Measurements from ENCODE around the gene TTLL9.

TTLL9 gene

GRCh38 chr20:31969991-31970390 is 99.6 kb downstream of the TTLL9 start:
- no peaks in the 10 kb centered on the region for H3K36me3 ChIP-seq (ENCODE audit: control insufficient read depth in 1 of 2, insufficient read depth in 2 of 2, low read length in 2 of 2)
- peaks cover 18 to 19% of the 10 kb centered on the region in 2 experiments for H3K4me1 ChIP-seq (ENCODE audit: control insufficient read depth in 1 of 2, insufficient read depth in 2 of 2, low read length in 2 of 2)
- no peak overlapping the region for H3K18ac ChIP-seq (ENCODE audit: low read length)
- H3K14ac ChIP-seq (ENCODE audit: low read length), result no peak overlapping the region
- H2BK12ac ChIP-seq (ENCODE audit: low read length), result no peak overlapping the region
- no peak overlapping the region for H2AFZ ChIP-seq (ENCODE audit: insufficient read depth, low read length, poor library complexity)
- no peak overlapping the region for H3K4ac ChIP-seq (ENCODE audit: low read depth, low read length)
- no peak overlapping the region for H3K4me3 ChIP-seq (ENCODE audit: low read depth, low read length)
- no peak for DNase-seq
- H3K9me3 ChIP-seq (ENCODE audit: insufficient read depth, low read depth, low read length), result peaks cover 2% of the 10 kb centered on the region
- H3K9ac ChIP-seq (ENCODE audit: low read length), result no peak overlapping the region
- no peak overlapping the region for H3K23ac ChIP-seq (ENCODE audit: low read length)
- no peak overlapping the region for H4K91ac ChIP-seq (ENCODE audit: low read depth, low read length)
- H2BK120ac ChIP-seq (ENCODE audit: insufficient read depth, low read length, poor library complexity), result no peak overlapping the region
- H3K27me3 ChIP-seq (ENCODE audit: insufficient read depth, low read length), result peaks cover 11% of the 10 kb centered on the region
- H4K8ac ChIP-seq (ENCODE audit: low read depth, low read length), result no peak overlapping the region
- no peak overlapping the region for H2AK5ac ChIP-seq (ENCODE audit: low read length)
- no peak overlapping the region for H3K27ac ChIP-seq (ENCODE audit: low read depth, low read length)
- WGBS (ENCODE audit: extremely low coverage, insufficient coverage, insufficient read length), result no CpG with 5 or more reads among the region's 5 CpGs
- no peak overlapping the region for H2BK5ac ChIP-seq (ENCODE audit: low read depth, low read length, poor library complexity)
- H3K79me2 ChIP-seq (ENCODE audit: control insufficient read depth, insufficient read depth, low read length, poor library complexity), result peaks cover 1% of the 10 kb centered on the region
- H4K12ac ChIP-seq (ENCODE audit: low read depth, low read length), result no peak overlapping the region
- H3K79me1 ChIP-seq (ENCODE audit: low read length), result peaks cover 7% of the 10 kb centered on the region
- no peak overlapping the region for H3K4me2 ChIP-seq (ENCODE audit: low read length)

GRCh38 chr20:31972471-31973021 is 102.1 kb downstream of the TTLL9 start:
- Histone ChIP-seq H4K91ac (ENCODE audit: low read depth, low read length) (peak overlapping the region; percentile 5), H2BK5ac (ENCODE audit: low read depth, low read length, poor library complexity) (peak overlapping the region; percentile 7), H4K12ac (ENCODE audit: low read depth, low read length) (no peak overlapping the region), H4K8ac (ENCODE audit: low read depth, low read length) (no peak overlapping the region), H3K4ac (ENCODE audit: low read depth, low read length) (no peak overlapping the region), H3K36me3 (ENCODE audit: control insufficient read depth in 1 of 2, insufficient read depth in 2 of 2, low read length in 2 of 2) (no peaks in the 10 kb centered on the region), H2AFZ (ENCODE audit: insufficient read depth, low read length, poor library complexity) (no peak overlapping the region), H2BK120ac (ENCODE audit: insufficient read depth, low read length, poor library complexity) (no peak overlapping the region), H3K9me3 (ENCODE audit: insufficient read depth, low read depth, low read length) (peaks cover 2% of the 10 kb centered on the region), H3K4me1 (ENCODE audit: control insufficient read depth in 1 of 2, insufficient read depth in 2 of 2, low read length in 2 of 2) (peaks cover 20 to 23% of the 10 kb centered on the region in 2 experiments), H3K79me1 (ENCODE audit: low read length) (peaks cover 7% of the 10 kb centered on the region), H3K9ac (ENCODE audit: low read length) (no peak overlapping the region), H3K4me3 (ENCODE audit: low read depth, low read length) (no peak overlapping the region), H3K4me2 (ENCODE audit: low read length) (peak overlapping the region; percentile 30), H2AK5ac (ENCODE audit: low read length) (no peak overlapping the region), H3K23ac (ENCODE audit: low read length) (no peak overlapping the region), H3K18ac (ENCODE audit: low read length) (no peak overlapping the region), H3K27ac (ENCODE audit: low read depth, low read length) (peak overlapping the region; percentile 63), H3K14ac (ENCODE audit: low read length) (peak overlapping the region; percentile 10), H3K27me3 (ENCODE audit: insufficient read depth, low read length) (peaks cover 2% of the 10 kb centered on the region), H2BK12ac (ENCODE audit: low read length) (no peak overlapping the region), H3K79me2 (ENCODE audit: control insufficient read depth, insufficient read depth, low read length, poor library complexity) (peaks cover 1% of the 10 kb centered on the region)
- peak; percentile 66 to 91 for DNase-seq
- no CpG with 5 or more reads among the region's 4 CpGs for WGBS (ENCODE audit: extremely low coverage, insufficient coverage, insufficient read length)

- Histone ChIP-seq H3K14ac (ENCODE audit: low read length) (no peak overlapping the region), H3K79me2 (ENCODE audit: control insufficient read depth, insufficient read depth, low read length, poor library complexity) (peaks cover 1% of the 10 kb centered on the region), H2BK120ac (ENCODE audit: insufficient read depth, low read length, poor library complexity) (no peak overlapping the region), H3K79me1 (ENCODE audit: low read length) (peaks cover 7% of the 10 kb centered on the region), H3K4me2 (ENCODE audit: low read length) (no peak overlapping the region), H4K8ac (ENCODE audit: low read depth, low read length) (no peak overlapping the region), H2BK12ac (ENCODE audit: low read length) (no peak overlapping the region), H2AK5ac (ENCODE audit: low read length) (no peak overlapping the region), H3K18ac (ENCODE audit: low read length) (no peak overlapping the region), H3K36me3 (ENCODE audit: control insufficient read depth in 1 of 2, insufficient read depth in 2 of 2, low read length in 2 of 2) (no peaks in the 10 kb centered on the region), H3K4me3 (ENCODE audit: low read depth, low read length) (no peak overlapping the region), H4K91ac (ENCODE audit: low read depth, low read length) (no peak overlapping the region), H3K27me3 (ENCODE audit: insufficient read depth, low read length) (no peaks in the 10 kb centered on the region), H3K27ac (ENCODE audit: low read depth, low read length) (no peak overlapping the region), H3K9ac (ENCODE audit: low read length) (no peak overlapping the region), H3K4me1 (ENCODE audit: control insufficient read depth in 1 of 2, insufficient read depth in 2 of 2, low read length in 2 of 2) (peaks cover 17 to 18% of the 10 kb centered on the region in 2 experiments), H4K12ac (ENCODE audit: low read depth, low read length) (no peak overlapping the region), H3K23ac (ENCODE audit: low read length) (no peak overlapping the region), H2BK5ac (ENCODE audit: low read depth, low read length, poor library complexity) (no peak overlapping the region), H2AFZ (ENCODE audit: insufficient read depth, low read length, poor library complexity) (no peak overlapping the region), H3K9me3 (ENCODE audit: insufficient read depth, low read depth, low read length) (peaks cover 2% of the 10 kb centered on the region), H3K4ac (ENCODE audit: low read depth, low read length) (no peak overlapping the region)
- WGBS (ENCODE audit: extremely low coverage, insufficient coverage, insufficient read length), result no CpG with 5 or more reads among the region's 2 CpGs
- no peak for DNase-seq
Measured at GRCh38 chr20:31974296-31974695, 103.9 kb downstream of the TTLL9 start.

GRCh38 chr20:31974951-31975487 is 104.6 kb downstream of the TTLL9 start:
- Histone ChIP-seq H3K4me1 (ENCODE audit: control insufficient read depth in 1 of 2, insufficient read depth in 2 of 2, low read length in 2 of 2) (peaks cover 20% of the 10 kb centered on the region in 2 experiments), H3K18ac (ENCODE audit: low read length) (no peak overlapping the region), H4K91ac (ENCODE audit: low read depth, low read length) (no peak overlapping the region), H3K23ac (ENCODE audit: low read length) (no peak overlapping the region), H2BK12ac (ENCODE audit: low read length) (no peak overlapping the region), H3K14ac (ENCODE audit: low read length) (no peak overlapping the region), H3K4me3 (ENCODE audit: low read depth, low read length) (peak overlapping the region; percentile 14), H3K4me2 (ENCODE audit: low read length) (no peak overlapping the region), H3K27me3 (ENCODE audit: insufficient read depth, low read length) (no peaks in the 10 kb centered on the region), H4K8ac (ENCODE audit: low read depth, low read length) (no peak overlapping the region), H2BK5ac (ENCODE audit: low read depth, low read length, poor library complexity) (no peak overlapping the region), H3K36me3 (ENCODE audit: control insufficient read depth in 1 of 2, insufficient read depth in 2 of 2, low read length in 2 of 2) (no peaks in the 10 kb centered on the region), H2BK120ac (ENCODE audit: insufficient read depth, low read length, poor library complexity) (no peak overlapping the region), H3K4ac (ENCODE audit: low read depth, low read length) (no peak overlapping the region), H4K12ac (ENCODE audit: low read depth, low read length) (no peak overlapping the region), H2AFZ (ENCODE audit: insufficient read depth, low read length, poor library complexity) (no peak overlapping the region), H3K27ac (ENCODE audit: low read depth, low read length) (no peak overlapping the region), H3K9ac (ENCODE audit: low read length) (no peak overlapping the region), H3K79me1 (ENCODE audit: low read length) (peaks cover 7% of the 10 kb centered on the region), H3K79me2 (ENCODE audit: control insufficient read depth, insufficient read depth, low read length, poor library complexity) (peaks cover 1% of the 10 kb centered on the region), H3K9me3 (ENCODE audit: insufficient read depth, low read depth, low read length) (peaks cover 2% of the 10 kb centered on the region), H2AK5ac (ENCODE audit: low read length) (no peak overlapping the region)
- no peak for DNase-seq
- WGBS (ENCODE audit: extremely low coverage, insufficient coverage, insufficient read length), result no CpG with 5 or more reads among the region's 10 CpGs
